Left cardiac atrium (tissue), 4 donors: ENCODE measurements around the gene AHNAK2. TPM values are rescaled to one million over a fixed set of nuclear protein-coding genes. Genes with fewer than 3 reads are reported as not detected.
A peak's percentile ranks its signal among the peaks of the same experiment; 100 is the strongest.
"Not testable (repeated sequence)": the region's sequence is repeated elsewhere in the genome, so short reads cannot be mapped to it uniquely, and the experiment has no call there.

Experiments
- ATAC-seq, 2 donors: fragments of 200-7000 bp; cut with Tn5 transposase; one replicate each; pipeline ENCODE4 v1.9.1; 2020; ENCODE audit warnings: mild to moderate bottlenecking in 2 of 2, moderate library complexity in 2 of 2
- DNase-seq: peaks from one replicate; pipeline ENCODE4 v3.0.0-alpha.2; 2020
- intact Hi-C, 2 donors: fragments of 100-400 bp; cut with DNase I; formaldehyde crosslinking; loops; one replicate each; pipeline versions ENCODE4 v1.14.1 to v1.15.1; 2022 to 2023
- total RNA-seq, 2 donors: library from RNA; stranded (reverse); fragmentation: NEBNext Ultra II Directional; extraction: Animal tissue kit (Norgen Biotek cat#: 25700); gene quantifications; one replicate each; pipeline ENCODE4 v1.2.1, GENCODE V29; 2021
- donor health status: DM: no; HTN: yes; CAD: no.
- donor health status: DM: no; HTN: yes; CAD: no; lungs with severe emphysema.
- donor health status: DM: yes; HTN: yes; CAD: no.
- donor health status: Dilated cardiomyopathy.

The AHNAK2 gene
- total RNA-seq, 2 donors from 2014 or later, result 7.1 to 9.7 TPM

- intact Hi-C loops, result no loop called here
- ATAC-seq, result peak; percentile 67 to 74
- DNase-seq, result peak; percentile 79
Observed at GRCh38 chr14:104967386-104968152, 10.6 kb downstream of the AHNAK2 start.

DNA sequence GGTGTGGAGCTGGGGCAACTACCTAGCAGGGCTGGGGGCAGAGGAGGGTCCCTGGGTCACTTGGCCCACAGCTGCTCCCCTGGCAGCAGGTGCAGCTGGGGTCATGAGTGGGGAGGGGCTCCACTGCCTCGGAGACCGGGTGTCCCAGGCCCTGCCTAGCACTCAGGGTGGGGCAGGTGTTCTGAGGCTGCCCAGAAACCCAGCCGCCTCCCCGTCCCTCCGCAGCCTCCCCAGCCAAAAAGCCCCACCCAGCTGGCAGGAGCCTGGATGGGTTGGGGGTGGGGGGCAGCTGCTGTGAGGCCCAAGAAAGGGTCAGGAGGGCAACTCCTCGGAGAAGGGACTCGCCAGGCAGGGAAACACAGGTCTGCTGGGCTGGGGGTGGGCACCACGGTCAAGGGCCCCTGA is 11.2 kb downstream of the AHNAK2 start:
- intact Hi-C loops, result no loop called here
- peak; percentile 40 for DNase-seq
- peak in 1 of 2 donors; percentile 14 for ATAC-seq

- peak; percentile 22 for DNase-seq
- no peak for ATAC-seq
- intact Hi-C loops, result no loop called here
Observed at GRCh38 chr14:104966261-104966865, 11.8 kb downstream of the AHNAK2 start.

DNA sequence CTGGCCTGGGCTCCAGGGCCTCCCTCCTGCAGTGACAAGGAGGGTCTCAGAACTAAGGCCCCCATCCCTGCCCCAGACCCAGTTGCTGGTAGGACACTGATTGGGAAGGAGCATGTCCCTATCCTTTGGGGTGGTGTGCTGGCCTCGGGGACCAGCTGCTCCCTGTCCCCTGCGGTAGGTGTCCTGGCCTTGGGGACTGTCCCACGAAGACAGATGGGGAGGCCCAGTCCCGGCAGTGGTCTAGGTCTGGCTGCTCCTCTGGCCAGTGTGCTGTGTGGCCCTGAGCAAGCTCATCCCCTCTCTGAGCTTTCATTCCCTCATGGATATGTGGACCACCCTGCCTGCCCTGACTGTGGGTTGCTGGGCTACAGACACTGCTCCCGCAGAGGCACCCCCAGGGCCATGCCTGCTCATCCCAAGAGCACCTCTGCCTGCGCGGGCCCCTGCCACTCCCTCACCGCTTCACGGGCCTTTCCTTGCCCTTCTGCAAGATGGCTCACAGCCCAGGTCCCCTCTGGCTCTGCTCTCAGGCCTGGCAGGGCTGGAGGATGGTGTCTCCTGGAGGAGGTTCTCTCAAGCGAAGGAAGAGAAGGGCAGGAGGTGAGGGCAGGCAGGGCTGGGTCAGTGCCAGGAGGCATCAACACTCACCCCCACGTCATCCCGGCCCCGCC is 12.5 kb downstream of the AHNAK2 start:
- DNase-seq, result no peak
- intact Hi-C loops, result no loop called here
- no peak for ATAC-seq

GRCh38 chr14:104964546-104964945 is 13.6 kb downstream of the AHNAK2 start:
- intact Hi-C loops, result no loop called here
- DNase-seq (peak; percentile 15), ATAC-seq (no peak)

DNA sequence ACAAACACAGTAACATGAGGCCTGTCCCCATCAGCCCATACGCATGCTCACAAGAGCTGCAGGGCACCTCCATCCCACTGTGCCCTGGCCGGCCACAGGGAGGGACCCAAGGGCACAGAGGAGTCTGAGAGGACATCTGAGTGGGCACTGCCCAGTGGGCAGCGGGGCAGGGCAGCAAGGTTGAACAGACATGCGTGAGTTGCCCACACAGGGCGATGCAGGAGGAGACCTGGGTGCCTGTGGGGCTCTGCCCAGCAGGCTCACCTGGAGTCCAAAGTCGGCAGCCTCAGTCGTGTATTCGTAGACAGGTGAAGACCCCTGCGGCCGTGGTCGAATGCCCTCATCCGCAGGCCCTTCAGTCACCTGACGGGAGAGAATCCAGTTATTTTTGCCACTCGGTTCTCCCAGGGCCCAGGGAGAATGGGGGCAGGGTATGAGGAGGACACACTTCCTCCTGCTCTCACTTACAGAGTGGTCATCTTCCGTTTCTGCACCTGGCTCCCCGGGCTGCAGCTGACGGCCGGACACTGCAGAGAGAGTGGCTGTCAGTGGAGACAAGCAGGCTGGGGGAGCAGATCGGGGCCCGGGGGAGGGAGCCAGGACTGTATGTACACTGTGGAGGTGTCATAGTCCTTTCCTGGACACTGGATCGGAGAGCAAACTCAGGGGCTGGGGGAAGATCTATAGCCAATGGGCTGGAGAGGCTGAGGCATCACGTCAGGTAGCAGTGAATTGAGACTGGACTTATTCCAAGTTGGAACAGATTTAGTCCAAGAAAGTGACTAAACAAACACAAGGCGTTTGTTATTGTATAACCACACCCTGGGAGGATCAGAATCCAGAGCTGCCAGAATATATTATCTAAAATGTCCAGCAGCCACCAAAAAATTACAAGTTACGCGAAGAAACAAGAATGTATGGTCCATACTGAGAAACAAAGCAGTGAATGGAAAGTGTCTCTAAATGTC is 20.7 kb downstream of the AHNAK2 start:
- ATAC-seq (peak in 1 of 2 donors; percentile 21), DNase-seq (peak; percentile 15)

DNA sequence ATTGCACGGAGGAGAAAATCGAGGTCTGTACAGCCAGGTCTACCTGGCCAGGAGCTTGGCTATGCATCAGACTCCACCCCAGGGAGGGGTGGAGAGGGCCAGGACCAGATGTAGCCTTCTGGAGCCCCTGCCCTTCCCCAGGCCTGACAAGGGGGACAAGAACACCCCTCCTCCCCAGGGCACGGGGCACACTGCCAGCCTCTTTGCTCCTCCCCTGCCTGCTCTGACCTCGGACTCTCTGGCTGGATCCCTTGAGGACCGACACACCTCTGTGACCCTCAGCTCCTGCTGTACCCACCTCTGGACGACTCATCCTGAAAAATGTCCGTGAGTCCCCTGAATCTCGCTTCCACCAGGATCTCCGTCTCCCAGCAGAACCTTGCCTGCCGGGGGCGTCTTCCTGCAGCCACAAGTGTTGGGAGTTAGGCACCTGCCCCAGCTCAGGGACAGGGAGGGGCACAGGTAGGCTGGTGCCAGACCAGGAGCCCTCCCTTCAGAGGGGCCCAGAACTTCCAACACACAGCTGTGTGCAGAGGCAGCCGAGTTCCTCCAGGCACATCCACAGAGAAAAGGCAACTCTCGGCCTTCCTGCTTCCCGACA is 21.8 kb downstream of the AHNAK2 start:
- DNase-seq (peak; percentile 22), ATAC-seq (no peak)
- intact Hi-C loops, result no loop called here

More for the DNA sequence above, 20.7 kb downstream of the AHNAK2 start:
- intact Hi-C loops, result no loop called here

DNA sequence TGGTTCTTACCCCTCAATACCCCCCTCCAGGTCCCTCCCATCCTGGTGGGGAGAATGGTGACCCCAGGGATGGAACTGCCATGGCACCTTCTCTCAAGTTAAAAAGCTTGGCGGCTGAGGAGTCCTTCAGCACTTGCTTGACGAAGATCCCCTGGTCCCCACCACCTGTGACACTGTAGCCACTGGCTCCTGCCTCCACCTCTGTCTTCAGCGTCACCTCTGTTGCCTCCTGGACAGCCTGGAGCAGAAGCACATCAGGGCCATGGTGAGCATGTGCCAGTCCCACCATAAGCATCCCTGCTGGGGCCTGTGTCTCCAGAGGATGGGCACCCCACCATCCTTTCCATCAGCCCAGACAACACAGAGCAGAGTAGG is 22.8 kb downstream of the AHNAK2 start:
- peak; percentile 9 for DNase-seq
- intact Hi-C loops, result no loop called here
- ATAC-seq, result no peak

GRCh38 chr14:104954746-104955395 is 23.3 kb downstream of the AHNAK2 start:
- intact Hi-C loops, result no loop called here
- ATAC-seq, result no peak
- DNase-seq, result peak; percentile 13

GRCh38 chr14:104953896-104954656 is 24.1 kb downstream of the AHNAK2 start:
- peak; percentile 19 for DNase-seq
- no peak for ATAC-seq
- intact Hi-C loops, result no loop called here

DNA sequence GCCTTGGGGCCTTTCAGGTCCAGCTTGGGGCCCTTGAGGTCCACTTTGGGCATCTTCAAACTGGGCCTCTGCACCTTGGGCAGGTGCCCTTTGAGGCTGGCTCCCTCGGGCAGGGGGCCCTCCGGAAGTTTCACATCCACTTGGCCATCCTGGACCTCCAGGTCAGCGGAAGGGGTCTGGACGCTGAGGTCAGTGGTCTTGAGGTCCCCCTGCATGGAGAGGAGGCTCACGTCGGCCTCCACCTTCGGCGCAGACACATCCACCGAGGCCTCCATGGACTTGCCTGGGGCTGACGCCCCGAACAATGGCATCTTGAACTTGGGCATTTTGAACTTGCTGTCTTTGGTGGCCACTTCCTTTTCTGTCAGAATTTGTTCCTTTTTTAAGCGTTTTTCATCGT is 25.1 kb downstream of the AHNAK2 start:
- ATAC-seq (no peak), DNase-seq (peak; percentile 13)
- intact Hi-C loops, result no loop called here

DNA sequence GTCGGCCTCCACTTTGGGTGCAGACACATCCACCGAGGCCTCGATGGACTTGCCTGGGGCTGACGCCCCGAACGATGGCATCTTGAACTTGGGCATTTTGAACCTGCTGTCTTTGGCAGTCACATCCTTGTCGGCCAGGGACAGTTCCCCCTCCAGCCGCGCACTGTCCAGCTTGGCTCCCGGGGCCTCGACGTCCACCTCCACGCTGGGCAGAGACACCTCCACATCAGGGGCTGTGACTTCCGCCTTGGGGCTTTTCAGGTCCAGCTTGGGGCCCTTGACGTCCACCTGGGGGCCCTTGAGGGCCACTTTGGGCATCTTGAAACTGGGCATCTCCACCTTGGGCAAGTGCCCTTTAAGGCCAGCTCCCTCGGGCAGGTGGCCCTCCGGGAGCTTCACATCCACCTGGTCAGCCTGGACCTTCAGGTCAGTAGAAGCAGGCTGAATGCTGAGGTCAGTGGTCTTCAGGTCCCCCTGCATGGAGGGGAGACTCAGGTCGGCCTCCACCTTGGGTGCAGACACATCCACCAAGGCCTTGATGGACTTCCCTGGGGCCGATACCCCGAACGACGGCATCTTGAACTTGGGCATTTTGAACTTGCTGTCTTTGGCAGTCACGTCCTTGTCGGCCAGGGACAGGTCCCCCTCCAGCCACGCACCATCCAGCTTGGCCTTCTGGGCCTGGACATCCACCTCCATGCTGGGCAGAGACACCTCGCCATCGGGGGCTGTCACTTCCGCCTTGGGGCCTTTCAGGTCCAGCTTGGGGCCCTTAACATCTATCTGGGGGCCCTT is 26.1 kb downstream of the AHNAK2 start:
- peak; percentile 5 for DNase-seq
- ATAC-seq, intact Hi-C loops: not testable (repeated sequence)

DNA sequence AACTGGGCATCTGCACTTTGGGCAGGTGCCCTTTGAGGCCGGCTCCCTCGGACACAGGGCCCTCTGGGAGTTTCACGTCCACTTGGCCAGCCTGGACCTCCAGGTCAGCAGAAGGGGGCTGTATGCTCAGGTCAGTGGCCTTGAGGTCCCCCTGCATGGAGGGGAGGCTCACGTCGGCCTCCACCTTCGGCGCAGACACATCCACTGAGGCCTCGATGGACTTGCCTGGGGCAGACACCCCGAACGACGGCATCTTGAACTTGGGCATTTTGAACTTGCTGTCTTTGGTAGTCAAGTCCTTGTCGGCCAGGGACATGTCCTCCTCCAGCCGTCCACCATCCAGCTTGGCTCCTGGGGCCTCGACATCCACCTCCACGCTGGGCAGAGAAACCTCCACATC is 27.5 kb downstream of the AHNAK2 start:
- intact Hi-C loops, ATAC-seq: not testable (repeated sequence)
- DNase-seq, result peak; percentile 9

DNA sequence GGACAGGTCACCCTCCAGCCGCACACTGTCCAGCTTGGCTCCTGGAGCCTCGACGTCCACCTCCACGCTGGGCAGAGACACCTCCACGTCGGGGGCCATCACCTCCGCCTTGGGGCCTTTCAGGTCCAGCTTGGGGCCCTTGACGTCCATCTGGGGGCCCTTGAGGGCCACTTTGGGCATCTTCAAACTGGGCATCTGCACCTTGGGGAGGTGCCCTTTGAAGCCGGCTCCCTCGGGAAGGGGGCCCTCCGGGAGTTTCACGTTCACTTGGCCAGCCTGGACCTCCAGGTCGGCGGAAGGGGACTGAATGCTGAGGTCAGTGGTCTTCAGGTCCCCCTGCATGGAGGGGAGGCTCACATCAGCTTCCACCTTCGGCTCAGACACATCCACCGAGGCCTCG is 28.2 kb downstream of the AHNAK2 start:
- peak; percentile 11 for DNase-seq
- intact Hi-C loops, result no loop called here
- ATAC-seq, result no peak

GRCh38 chr14:104949406-104949955 is 28.7 kb downstream of the AHNAK2 start:
- intact Hi-C loops, ATAC-seq: not testable (repeated sequence)
- DNase-seq, result peak; percentile 13

DNA sequence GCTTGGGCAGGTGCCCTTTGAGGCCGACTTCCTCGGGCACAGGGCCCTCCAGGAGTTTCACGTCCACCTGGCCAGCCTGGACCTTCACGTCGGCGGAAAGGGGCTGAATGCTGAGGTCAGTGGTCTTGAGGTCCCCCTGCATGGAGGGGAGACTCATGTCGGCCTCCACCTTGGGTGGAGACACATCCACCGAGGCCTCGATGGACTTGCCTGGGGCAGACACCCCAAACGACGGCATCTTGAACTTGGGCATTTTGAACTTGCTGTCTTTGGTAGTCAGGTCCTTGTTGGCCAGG is 29.5 kb downstream of the AHNAK2 start:
- DNase-seq (no peak), ATAC-seq (no peak)
- intact Hi-C loops, result no loop called here
